GM21390 (cell line): ENCODE results near the gene AIRE.

Experiments used
- ATAC-seq: cut with Tn5 transposase; IDR thresholded peaks from one replicate; pipeline ENCODE4 v1.9.1; 2021; ENCODE audit not compliant: unreplicated experiment

The AIRE gene

GRCh38 chr21:44303490-44303981 lies 17.9 kb downstream of the AIRE start:
- no peak for ATAC-seq

GRCh38 chr21:44304011-44304616 lies 18.4 kb downstream of the AIRE start:
- ATAC-seq, result no peak

- ATAC-seq, result no peak
These were observed 19.2 kb downstream of the AIRE start for GRCh38 chr21:44304877-44305293.

GRCh38 chr21:44305691-44306090 lies 20.0 kb downstream of the AIRE start:
- ATAC-seq, result no peak

GRCh38 chr21:44306936-44307704 lies 21.4 kb downstream of the AIRE start:
- no peak for ATAC-seq

- ATAC-seq, result no peak
These were observed 25.2 kb downstream of the AIRE start for GRCh38 chr21:44310628-44311507.

- no peak for ATAC-seq
These were observed 26.4 kb downstream of the AIRE start for GRCh38 chr21:44312089-44312488.

GRCh38 chr21:44312716-44313115 lies 27.0 kb downstream of the AIRE start:
- ATAC-seq, result no peak

- no peak for ATAC-seq
These were observed 27.8 kb downstream of the AIRE start for GRCh38 chr21:44313451-44313850.

GRCh38 chr21:44314128-44314527 lies 28.5 kb downstream of the AIRE start:
- ATAC-seq, result no peak

GRCh38 chr21:44314561-44314960 lies 28.9 kb downstream of the AIRE start:
- no peak for ATAC-seq

GRCh38 chr21:44315691-44316203 lies 30.1 kb downstream of the AIRE start:
- no peak for ATAC-seq

GRCh38 chr21:44316277-44316900 lies 30.7 kb downstream of the AIRE start:
- no peak for ATAC-seq

GRCh38 chr21:44317241-44317782 lies 31.6 kb downstream of the AIRE start:
- no peak for ATAC-seq

GRCh38 chr21:44317871-44318270 lies 32.2 kb downstream of the AIRE start:
- no peak for ATAC-seq

GRCh38 chr21:44318489-44319285 lies 33.0 kb downstream of the AIRE start:
- no peak for ATAC-seq

GRCh38 chr21:44319407-44320065 lies 33.9 kb downstream of the AIRE start:
- ATAC-seq, result no peak

GRCh38 chr21:44320847-44321246 lies 35.2 kb downstream of the AIRE start:
- no peak for ATAC-seq

GRCh38 chr21:44321846-44322450 lies 36.3 kb downstream of the AIRE start:
- ATAC-seq, result no peak
